Activated CD4-positive, alpha-beta T cell treated with anti-CD3 and anti-CD28 coated beads for 1 hour (primary cell): ENCODE results near the gene CLDN5.

Source experiments
- DNase-seq: peaks from one replicate; pipeline ENCODE4 v3.0.0-alpha.2; 2020

Gene CLDN5

GRCh38 chr22:19520566-19521305, 3.5 kb downstream of the CLDN5 start:
- no peak for DNase-seq

- no peak for DNase-seq
Measured at GRCh38 chr22:19520007-19520406, 4.2 kb downstream of the CLDN5 start.

DNA sequence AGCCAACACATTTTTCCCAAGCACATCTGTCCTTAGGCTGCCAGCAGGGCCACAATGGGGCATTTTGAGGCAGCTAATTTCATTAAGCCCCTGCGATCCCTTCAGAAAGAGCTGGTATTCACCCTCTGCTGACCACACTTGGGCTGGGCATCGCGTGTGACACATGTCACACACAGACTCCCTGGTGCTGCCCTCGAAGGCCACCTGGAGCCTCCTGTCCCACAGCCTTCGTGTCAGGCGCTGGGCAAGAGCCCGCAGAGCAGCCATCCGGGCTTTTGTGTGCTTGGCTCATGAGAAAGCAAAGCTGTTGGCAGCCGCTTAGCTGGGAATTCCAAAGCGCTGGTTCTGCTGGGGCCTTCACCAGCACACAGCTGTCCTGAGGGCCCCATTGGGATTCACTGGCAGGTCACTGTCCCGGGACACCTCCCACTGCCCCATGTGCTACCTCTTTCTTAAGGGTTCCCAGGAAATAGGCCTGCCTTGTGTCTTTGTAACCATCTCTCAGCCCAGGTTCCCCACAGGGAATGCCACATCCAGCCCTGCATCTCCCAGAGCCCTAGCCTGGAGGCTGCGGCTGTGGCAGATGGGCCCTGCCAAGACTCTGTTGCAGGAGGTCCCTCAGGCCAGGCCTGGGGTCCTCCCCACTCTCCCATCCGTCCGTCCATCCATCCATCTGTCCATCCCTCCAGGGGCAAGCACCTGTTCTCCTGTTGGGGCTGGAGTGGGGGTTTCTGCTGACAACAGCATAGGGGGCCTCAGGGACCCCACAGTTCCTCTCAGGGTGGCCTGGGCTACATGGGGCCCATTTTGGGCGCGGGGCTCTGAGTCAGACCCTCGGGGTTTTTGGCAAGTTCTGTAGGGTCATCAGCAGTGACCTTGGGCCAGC, 4.9 kb downstream of the CLDN5 start:
- no peak for DNase-seq

GRCh38 chr22:19518635-19519034, 5.6 kb downstream of the CLDN5 start:
- DNase-seq: no peak

GRCh38 chr22:19517919-19518611, 6.1 kb downstream of the CLDN5 start:
- DNase-seq: no peak

GRCh38 chr22:19517171-19517500, 7.1 kb downstream of the CLDN5 start:
- no peak for DNase-seq

- no peak for DNase-seq
Measured at GRCh38 chr22:19516378-19517170, 7.6 kb downstream of the CLDN5 start.

DNA sequence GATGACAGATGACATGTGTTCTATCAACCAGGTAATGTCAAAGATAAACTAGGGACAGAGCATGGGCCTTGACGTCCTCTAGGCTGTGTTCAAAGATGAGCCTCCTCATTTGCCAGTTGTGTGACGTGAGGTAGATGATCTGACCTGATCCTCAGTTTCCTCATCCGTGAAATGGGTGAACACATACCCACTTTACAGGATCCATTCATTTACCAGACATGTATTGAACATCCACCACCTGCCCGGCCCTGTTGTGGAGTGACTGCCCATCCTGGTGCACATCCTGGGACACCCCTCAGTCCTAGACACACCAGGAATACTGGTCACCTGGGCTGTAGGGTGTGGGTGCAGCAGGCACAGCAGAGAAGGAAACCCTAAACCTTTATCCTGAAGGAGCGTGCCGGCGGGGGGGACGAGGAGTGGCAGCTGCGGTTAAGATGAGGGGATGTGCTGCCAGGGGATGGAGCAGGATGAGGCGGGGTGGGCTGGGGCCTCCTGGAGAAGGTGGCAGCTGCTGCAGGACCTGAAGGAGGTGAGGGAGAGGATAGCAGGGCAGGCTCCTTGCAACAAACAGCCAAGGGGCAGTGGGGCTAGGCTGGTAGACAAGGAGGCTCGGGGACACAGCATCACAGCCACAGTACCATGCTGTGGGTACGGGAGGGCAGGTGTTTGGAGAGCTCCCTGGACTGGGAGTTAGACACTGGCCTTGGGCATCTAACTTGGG, 8.4 kb downstream of the CLDN5 start:
- no peak for DNase-seq

DNA sequence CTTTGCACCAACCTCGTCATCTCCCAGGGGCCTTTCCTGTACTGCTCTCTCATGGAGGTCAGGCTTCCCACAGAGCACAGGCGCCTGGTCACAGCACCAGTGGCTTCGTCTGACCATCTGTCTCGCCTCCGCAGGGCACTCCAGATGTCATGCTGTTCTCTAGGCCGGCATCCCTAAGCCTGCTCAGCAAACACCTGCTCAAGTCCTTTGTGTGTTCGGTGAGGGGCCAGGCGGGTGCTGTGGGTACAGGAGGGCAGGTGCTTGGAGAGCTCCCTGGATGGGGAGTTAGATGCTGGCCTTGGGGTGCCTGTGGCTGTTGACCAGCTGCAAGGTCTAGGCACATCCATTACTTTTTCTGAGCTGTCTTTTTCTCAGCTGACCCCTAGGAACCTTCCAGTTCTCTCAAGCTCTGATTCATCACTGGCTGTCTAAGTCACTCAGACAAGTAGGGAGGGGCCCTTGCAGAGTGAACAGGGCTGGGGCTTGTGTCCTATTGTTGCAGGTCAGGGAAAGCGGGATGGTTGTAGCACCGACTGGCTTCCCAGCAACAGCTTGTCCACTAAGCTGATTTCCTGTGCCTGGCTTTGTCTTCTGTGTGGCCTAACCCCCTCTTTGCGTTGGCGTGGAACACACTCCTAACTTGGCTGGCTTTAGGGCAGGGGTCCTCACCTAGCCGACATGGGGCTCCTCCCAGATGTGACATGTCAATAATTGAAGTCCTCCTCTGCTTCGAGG, 9.2 kb downstream of the CLDN5 start:
- no peak for DNase-seq

DNA sequence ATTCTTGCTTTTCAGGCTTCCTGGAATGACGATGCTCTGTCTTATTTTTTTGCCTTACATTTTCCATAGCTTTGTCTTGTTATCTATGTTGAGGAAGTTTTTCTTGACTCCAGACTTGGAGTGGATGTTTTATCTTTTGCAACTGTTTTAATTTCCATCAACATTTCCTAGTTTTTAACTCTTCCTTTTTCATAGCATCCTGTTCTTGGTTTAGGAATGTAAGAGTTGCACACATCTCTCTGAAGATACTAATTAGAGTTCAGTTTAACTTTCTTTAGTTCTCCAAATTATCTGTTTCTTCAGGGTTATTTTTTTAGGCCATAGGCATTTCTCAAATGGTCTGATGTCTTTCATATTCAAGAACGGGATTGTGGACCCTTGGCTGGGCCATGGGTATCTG, 10.4 kb downstream of the CLDN5 start:
- DNase-seq: no peak

GRCh38 chr22:19510919-19511341, 13.3 kb downstream of the CLDN5 start:
- no peak for DNase-seq

DNA sequence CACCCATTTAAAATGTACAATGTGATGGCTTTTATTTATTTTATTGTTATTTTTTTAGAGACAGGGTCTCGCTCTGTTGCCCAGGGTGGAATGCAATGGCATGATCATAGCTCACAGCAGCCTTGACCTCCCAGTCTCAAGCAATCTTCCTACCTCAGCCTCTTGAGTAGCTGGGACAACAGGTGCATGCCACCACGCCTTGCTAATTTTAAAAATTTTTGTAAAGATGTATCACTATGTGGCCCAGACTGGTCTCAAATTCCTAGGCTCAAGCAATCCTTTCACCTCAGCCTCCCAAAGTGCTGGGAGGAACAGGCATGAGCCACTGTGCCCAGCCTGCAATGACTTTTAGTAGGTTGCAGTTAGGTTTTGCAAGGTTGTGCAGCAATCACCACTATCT, 14.3 kb downstream of the CLDN5 start:
- DNase-seq: no peak

GRCh38 chr22:19509191-19509590, 15.0 kb downstream of the CLDN5 start:
- DNase-seq: no peak

- DNase-seq: no peak
Measured at GRCh38 chr22:19508024-19508776, 16.0 kb downstream of the CLDN5 start.

GRCh38 chr22:19507534-19507861, 16.7 kb downstream of the CLDN5 start:
- no peak for DNase-seq

GRCh38 chr22:19506212-19506611, 18.0 kb downstream of the CLDN5 start:
- no peak for DNase-seq

DNA sequence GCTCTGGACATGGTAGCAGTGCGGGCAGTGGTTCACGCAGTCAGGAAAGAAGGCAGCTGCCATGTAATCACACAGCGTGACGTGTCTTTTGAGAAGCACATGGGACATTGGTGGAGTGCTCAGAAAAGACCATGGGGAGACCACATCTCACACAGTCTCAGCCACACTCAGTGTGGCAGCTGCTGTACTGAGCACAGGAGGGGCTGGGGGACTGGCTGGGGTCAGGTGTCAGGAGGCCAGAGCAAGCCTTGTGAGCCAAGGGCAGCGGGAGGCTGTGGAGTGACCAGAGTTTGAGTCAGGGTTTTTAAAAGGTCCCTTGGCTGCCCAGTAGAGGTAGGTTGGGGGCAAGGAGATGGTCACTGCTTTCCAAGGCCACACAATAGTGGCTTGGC, 18.5 kb downstream of the CLDN5 start:
- DNase-seq: no peak

DNA sequence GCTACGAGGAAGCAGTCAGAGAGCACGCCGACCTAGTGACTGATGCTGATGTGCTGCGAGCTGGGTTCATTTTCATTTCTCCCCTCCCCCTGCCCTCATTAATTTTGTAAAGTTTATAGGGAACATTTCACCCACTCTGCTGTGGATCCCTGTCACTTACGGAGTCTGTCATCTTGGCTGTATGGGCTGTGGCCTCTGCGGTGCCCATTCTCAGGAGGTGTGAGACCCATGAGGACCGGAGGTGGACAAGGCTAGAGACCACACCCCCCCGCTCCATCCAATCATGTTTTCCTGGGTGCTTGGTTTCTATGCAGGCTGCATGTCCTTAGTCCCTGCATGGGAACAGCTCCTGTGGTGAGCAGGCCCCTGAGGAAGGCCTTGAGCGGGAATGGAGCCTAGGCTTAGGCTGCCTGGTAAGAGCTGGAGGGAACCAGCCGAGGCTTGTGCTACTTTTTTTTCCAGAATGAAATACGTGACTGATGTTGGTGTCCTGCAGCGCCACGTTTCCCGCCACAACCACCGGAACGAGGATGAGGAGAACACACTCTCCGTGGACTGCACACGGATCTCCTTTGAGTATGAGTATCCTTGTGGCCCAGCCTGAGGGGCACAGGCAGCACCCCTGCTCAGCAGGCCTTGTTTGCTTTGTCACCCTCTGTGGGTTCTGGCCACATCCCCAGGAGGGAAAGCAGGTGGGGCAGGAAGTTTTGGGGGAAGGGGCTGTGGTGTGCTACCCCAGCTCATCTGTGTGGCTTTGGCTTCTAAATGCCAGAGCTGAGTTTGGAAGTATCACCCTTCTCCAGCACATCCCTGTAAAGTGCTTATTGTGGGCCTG, 19.1 kb downstream of the CLDN5 start:
- DNase-seq: no peak

- DNase-seq: no peak
Measured at GRCh38 chr22:19503869-19504268, 20.3 kb downstream of the CLDN5 start.

GRCh38 chr22:19503367-19503766, 20.8 kb downstream of the CLDN5 start:
- no peak for DNase-seq
